PC-3 (cell line): ENCODE measurements around the gene NDC1.

ENCODE experiments used
- EZH2 ChIP-seq: fragments of 300-600 bp; sonication (generic); IDR thresholded peaks from one replicate; pipeline ENCODE4 v1.6.1; 2017; ENCODE audit warnings: antibody characterized with exemption, mild to moderate bottlenecking, low read length; ENCODE audit not compliant: unreplicated experiment
- TF ChIP-seq, protein P1 (sequence below): fragments of 300-600 bp; sonication (generic); conservative IDR thresholded peaks from 2 replicates; pipeline ENCODE4 v1.5.1; 2017; ENCODE audit warnings: antibody characterized with exemption, low read depth, mild to moderate bottlenecking, low read length

DNA sequence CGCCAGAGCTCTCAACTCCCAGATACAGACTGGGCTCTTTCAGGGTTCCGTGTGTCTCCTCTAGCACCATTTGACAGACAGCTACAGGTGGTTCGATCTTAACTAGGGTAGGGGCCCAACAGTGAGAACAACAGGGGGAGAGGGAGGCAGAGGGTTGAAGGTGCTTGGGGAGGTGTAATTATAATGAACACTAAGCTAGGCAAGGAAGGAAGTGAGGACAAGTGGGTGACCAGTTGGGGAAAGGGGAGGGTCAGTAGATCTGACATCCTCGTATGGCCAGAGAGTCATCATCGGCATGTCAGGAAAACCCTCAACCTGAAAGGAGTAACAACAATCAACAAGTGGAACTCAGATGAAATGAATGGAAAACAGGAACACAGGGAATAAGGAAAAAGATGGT lies 121.9 kb downstream of the NDC1 start:
- TF ChIP-seq, protein P1, sequence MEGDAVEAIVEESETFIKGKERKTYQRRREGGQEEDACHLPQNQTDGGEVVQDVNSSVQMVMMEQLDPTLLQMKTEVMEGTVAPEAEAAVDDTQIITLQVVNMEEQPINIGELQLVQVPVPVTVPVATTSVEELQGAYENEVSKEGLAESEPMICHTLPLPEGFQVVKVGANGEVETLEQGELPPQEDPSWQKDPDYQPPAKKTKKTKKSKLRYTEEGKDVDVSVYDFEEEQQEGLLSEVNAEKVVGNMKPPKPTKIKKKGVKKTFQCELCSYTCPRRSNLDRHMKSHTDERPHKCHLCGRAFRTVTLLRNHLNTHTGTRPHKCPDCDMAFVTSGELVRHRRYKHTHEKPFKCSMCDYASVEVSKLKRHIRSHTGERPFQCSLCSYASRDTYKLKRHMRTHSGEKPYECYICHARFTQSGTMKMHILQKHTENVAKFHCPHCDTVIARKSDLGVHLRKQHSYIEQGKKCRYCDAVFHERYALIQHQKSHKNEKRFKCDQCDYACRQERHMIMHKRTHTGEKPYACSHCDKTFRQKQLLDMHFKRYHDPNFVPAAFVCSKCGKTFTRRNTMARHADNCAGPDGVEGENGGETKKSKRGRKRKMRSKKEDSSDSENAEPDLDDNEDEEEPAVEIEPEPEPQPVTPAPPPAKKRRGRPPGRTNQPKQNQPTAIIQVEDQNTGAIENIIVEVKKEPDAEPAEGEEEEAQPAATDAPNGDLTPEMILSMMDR, result no peak
- no peak for TF ChIP-seq EZH2
